HG02610 (cell line): ENCODE measurements around the gene TNFSF11.

Experiments used
- ATAC-seq: cut with Tn5 transposase; IDR thresholded peaks from one replicate; pipeline ENCODE4 v1.9.1; 2021; ENCODE audit warnings: mild to moderate bottlenecking, moderate library complexity; ENCODE audit not compliant: unreplicated experiment

Gene TNFSF11

GRCh38 chr13:42607546-42607945 lies 33.6 kb downstream of the TNFSF11 start:
- no peak for ATAC-seq

GRCh38 chr13:42610649-42611048 lies 36.7 kb downstream of the TNFSF11 start:
- no peak for ATAC-seq

GRCh38 chr13:42611086-42611779 lies 37.3 kb downstream of the TNFSF11 start:
- ATAC-seq = no peak

GRCh38 chr13:42612021-42612765 lies 38.2 kb downstream of the TNFSF11 start:
- no peak for ATAC-seq

- ATAC-seq = no peak
These were observed 40.6 kb downstream of the TNFSF11 start for GRCh38 chr13:42614436-42615035.

- no peak for ATAC-seq
These were observed 41.7 kb downstream of the TNFSF11 start for GRCh38 chr13:42615691-42616090.

GRCh38 chr13:42617221-42617620 lies 43.3 kb downstream of the TNFSF11 start:
- no peak for ATAC-seq

- ATAC-seq = no peak
These were observed 50.0 kb downstream of the TNFSF11 start for GRCh38 chr13:42623916-42624315.

GRCh38 chr13:42625611-42626010 lies 51.7 kb downstream of the TNFSF11 start:
- no peak for ATAC-seq

GRCh38 chr13:42626176-42626860 lies 52.4 kb downstream of the TNFSF11 start:
- ATAC-seq = no peak

- ATAC-seq = no peak
These were observed 54.7 kb downstream of the TNFSF11 start for GRCh38 chr13:42628666-42629065.

- no peak for ATAC-seq
These were observed 57.2 kb downstream of the TNFSF11 start for GRCh38 chr13:42631181-42631580.

GRCh38 chr13:42633495-42633894 lies 59.5 kb downstream of the TNFSF11 start:
- ATAC-seq = no peak

GRCh38 chr13:42638101-42638500 lies 64.1 kb downstream of the TNFSF11 start:
- no peak for ATAC-seq

GRCh38 chr13:42638886-42639285 lies 64.9 kb downstream of the TNFSF11 start:
- no peak for ATAC-seq

- ATAC-seq = no peak
These were observed 69.1 kb downstream of the TNFSF11 start for GRCh38 chr13:42643076-42643475.

- ATAC-seq = no peak
These were observed 70.9 kb downstream of the TNFSF11 start for GRCh38 chr13:42644841-42645240.

- ATAC-seq = peak; percentile 87
These were observed 71.8 kb downstream of the TNFSF11 start for GRCh38 chr13:42645717-42646116.

- ATAC-seq = no peak
These were observed 75.2 kb downstream of the TNFSF11 start for GRCh38 chr13:42649141-42649540.

GRCh38 chr13:42649831-42650230 lies 75.9 kb downstream of the TNFSF11 start:
- ATAC-seq = no peak

GRCh38 chr13:42650506-42650905 lies 76.6 kb downstream of the TNFSF11 start:
- no peak for ATAC-seq
